CD4-positive, alpha-beta T cell (primary cell): ENCODE data around the gene TRIM44. TPM values are rescaled to one million over a fixed set of nuclear protein-coding genes. Genes with fewer than 3 reads are reported as not detected.

ENCODE experiments used
- ATAC-seq: fragments of 200-7000 bp; cut with Tn5 transposase; one replicate; pipeline ENCODE4 v1.10.0; 2022; ENCODE audit warnings: mild to moderate bottlenecking; ENCODE audit not compliant: poor library complexity
- CTCF ChIA-PET: fragments of 350-600 bp; sonication (Branson Sonifier 250); formaldehyde crosslinking; loops from one replicate; lab custom pipeline; 2021; ENCODE audit warnings: antibody characterized with exemption, inconsistent platforms; lab: Charles Lee
- POLR2A ChIA-PET: fragments of 350-600 bp; sonication (Branson Sonifier 250); formaldehyde crosslinking; loops from one replicate; lab custom pipeline; 2021; ENCODE audit warnings: antibody characterized with exemption, inconsistent platforms; lab: Charles Lee
- DNase-seq, 14 experiments: peaks; one replicate each; pipeline ENCODE4 v3.0.0-alpha.2; 2013 to 2020; ENCODE audit warnings: mixed read lengths in 2 of 14
- H3K27ac ChIP-seq, 2 donors: one replicate each; pipeline versions ENCODE4 v1.5.1 to v1.7.0; 2013; ENCODE audit warnings: low read length in 2 of 2, low read depth in 1 of 2, mild to moderate bottlenecking in 1 of 2
- H3K27me3 ChIP-seq, 2 experiments: 1 replicate in 1 of 2; 2 replicates in 1 of 2; pipeline versions ENCODE4 v1.6.1 to v1.7.0; 2013; ENCODE audit warnings: low read length in 2 of 2, control low read depth in 1 of 2, mild to moderate bottlenecking in 1 of 2, moderate library complexity in 1 of 2; ENCODE audit not compliant: insufficient read depth in 2 of 2, control insufficient read depth in 1 of 2
- H3K36me3 ChIP-seq: one replicate; pipeline ENCODE4 v1.6.1; 2013; ENCODE audit warnings: low read length, control low read depth; ENCODE audit not compliant: insufficient read depth
- H3K4me1 ChIP-seq: one replicate; pipeline ENCODE4 v1.6.1; 2013; ENCODE audit warnings: low read length, control low read depth; ENCODE audit not compliant: insufficient read depth
- H3K4me3 ChIP-seq: one replicate; pipeline ENCODE4 v1.5.1; 2013; ENCODE audit warnings: mild to moderate bottlenecking, low read length, moderate library complexity
- H3K9me3 ChIP-seq, 2 experiments: 1 replicate in 1 of 2; 2 replicates in 1 of 2; pipeline versions ENCODE4 v1.6.1 to v1.7.0; 2013; ENCODE audit warnings: low read length in 2 of 2, mild to moderate bottlenecking in 2 of 2, control low read depth in 1 of 2, moderate library complexity in 1 of 2; ENCODE audit not compliant: control insufficient read depth in 1 of 2, insufficient read depth in 1 of 2
- H3K27ac Mint-ChIP-seq: one replicate; pipeline ENCODE4 v1.8.0; 2020; ENCODE audit warnings: mixed read lengths
- H3K27me3 Mint-ChIP-seq: one replicate; pipeline ENCODE4 v1.8.0; 2021; ENCODE audit warnings: mixed read lengths
- H3K36me3 Mint-ChIP-seq: one replicate; pipeline ENCODE4 v1.8.0; 2021; ENCODE audit warnings: low read depth, mixed read lengths
- H3K4me1 Mint-ChIP-seq: one replicate; pipeline ENCODE4 v1.8.0; 2021; ENCODE audit warnings: low read depth, mixed read lengths
- H3K4me3 Mint-ChIP-seq: one replicate; pipeline ENCODE4 v1.8.0; 2020; ENCODE audit warnings: mild to moderate bottlenecking, mixed read lengths
- H3K9me3 Mint-ChIP-seq: one replicate; pipeline ENCODE4 v1.8.0; 2020; ENCODE audit warnings: mixed read lengths
- intact Hi-C, 2 experiments: fragments of 100-400 bp; cut with DNase I in 1 of 2; cut with micrococcal nuclease in 1 of 2; formaldehyde crosslinking; loops; one replicate each; pipeline versions ENCODE4 v1.15.1 to v1.9.0; 2023 to 2025; cut with DNase I, micrococcal nuclease
- total RNA-seq, 174 experiments: library from RNA in 2 of 174; stranded (reverse) in 2 of 174; gene quantifications; one replicate each; pipeline ENCODE4 v1.2.3 and lab custom pipeline; 2021 to 2026
- TF ChIP-seq, protein P1 (sequence below): fragments of 200-600 bp; IDR thresholded peaks from one replicate; pipeline ENCODE4 v1.8.0; 2022; ENCODE audit warnings: antibody characterized with exemption, mild to moderate bottlenecking

Gene TRIM44
- total RNA-seq, 2 experiments from 2014 or later: 32.1 to 36.7 TPM

DNA sequence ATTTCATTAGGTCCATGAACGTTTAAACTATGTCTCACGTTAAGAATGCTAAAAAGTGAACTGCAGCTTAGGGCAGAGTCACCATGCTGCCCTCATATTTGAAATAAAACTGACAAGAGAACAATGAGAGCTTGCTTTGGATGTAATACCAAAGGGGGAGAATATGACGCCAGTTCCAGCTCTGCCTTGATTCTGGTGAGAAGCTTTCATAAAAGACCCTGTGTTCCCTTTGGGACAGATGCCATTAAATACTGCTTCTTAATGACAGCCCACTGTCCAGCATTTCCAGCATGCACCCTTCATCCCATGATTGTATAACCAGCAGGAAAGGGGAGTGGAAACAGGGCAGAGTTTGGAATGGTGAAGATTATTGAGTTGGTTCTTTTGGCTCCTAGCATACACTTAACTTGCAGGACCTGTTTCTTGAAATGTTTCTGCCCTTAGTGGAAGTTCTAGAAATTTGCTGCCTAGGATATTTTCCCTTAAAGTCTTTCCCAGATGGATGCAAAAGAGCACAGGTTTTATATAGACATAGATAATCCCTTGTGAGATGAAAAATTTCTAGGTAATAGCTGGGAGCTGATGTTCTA is 142.0 kb downstream of the TRIM44 start:
- H3K4me3 Mint-ChIP-seq: no peak overlapping the region
- Histone ChIP-seq H3K9me3 (no peaks in the 10 kb centered on the region), H3K4me3 (no peak overlapping the region), H3K27ac (no peak overlapping the region), H3K27me3 (no peaks in the 10 kb centered on the region), H3K4me1 (no peaks in the 10 kb centered on the region), H3K36me3 (peaks cover 9% of the 10 kb centered on the region)
- peaks cover 53% of the 10 kb centered on the region for H3K36me3 Mint-ChIP-seq
- intact Hi-C loops: no loop called here
- H3K4me1 Mint-ChIP-seq: peaks cover 7% of the 10 kb centered on the region
- ChIA-PET POLR2A (no interaction called here), CTCF (interaction anchor here (0.7 kb wide), 1 partner anchor 17 kb away, joined by 5 read pairs; no protein-coding TSS in a partner anchor)
- H3K27ac Mint-ChIP-seq: no peak overlapping the region
- ATAC-seq (no peak), DNase-seq (no peak)
- no peaks in the 10 kb centered on the region for H3K9me3 Mint-ChIP-seq
- no peaks in the 10 kb centered on the region for H3K27me3 Mint-ChIP-seq
- TF ChIP-seq, protein P1, sequence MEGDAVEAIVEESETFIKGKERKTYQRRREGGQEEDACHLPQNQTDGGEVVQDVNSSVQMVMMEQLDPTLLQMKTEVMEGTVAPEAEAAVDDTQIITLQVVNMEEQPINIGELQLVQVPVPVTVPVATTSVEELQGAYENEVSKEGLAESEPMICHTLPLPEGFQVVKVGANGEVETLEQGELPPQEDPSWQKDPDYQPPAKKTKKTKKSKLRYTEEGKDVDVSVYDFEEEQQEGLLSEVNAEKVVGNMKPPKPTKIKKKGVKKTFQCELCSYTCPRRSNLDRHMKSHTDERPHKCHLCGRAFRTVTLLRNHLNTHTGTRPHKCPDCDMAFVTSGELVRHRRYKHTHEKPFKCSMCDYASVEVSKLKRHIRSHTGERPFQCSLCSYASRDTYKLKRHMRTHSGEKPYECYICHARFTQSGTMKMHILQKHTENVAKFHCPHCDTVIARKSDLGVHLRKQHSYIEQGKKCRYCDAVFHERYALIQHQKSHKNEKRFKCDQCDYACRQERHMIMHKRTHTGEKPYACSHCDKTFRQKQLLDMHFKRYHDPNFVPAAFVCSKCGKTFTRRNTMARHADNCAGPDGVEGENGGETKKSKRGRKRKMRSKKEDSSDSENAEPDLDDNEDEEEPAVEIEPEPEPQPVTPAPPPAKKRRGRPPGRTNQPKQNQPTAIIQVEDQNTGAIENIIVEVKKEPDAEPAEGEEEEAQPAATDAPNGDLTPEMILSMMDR: no peak

DNA sequence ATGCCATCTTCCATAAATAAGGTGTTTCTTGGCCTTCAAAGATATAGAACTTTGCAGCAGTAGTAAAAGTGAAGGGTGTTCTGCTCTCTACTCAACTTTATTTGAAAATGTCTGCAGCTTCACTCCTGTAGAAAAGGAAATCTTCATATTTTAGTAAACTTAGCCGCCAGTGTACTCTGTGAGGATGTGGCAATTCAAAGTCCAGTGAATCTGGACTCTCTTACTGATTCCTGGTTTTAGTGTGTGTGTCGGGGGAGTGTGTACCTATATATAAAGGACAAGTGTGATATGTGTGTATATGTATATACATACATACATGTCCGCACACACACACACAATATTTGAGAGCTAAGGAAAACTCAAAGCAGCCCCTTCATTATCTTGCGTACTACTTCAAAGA is 147.0 kb downstream of the TRIM44 start:
- peaks cover 15% of the 10 kb centered on the region for H3K36me3 ChIP-seq
- H3K27me3 ChIP-seq: no peaks in the 10 kb centered on the region
- H3K9me3 ChIP-seq: no peaks in the 10 kb centered on the region
- POLR2A ChIA-PET: no interaction called here
- DNase-seq: no peak
- H3K9me3 Mint-ChIP-seq: no peaks in the 10 kb centered on the region
- H3K4me3 Mint-ChIP-seq: no peak overlapping the region
- CTCF ChIA-PET: no interaction called here
- TF ChIP-seq, protein P1: no peak
- no peak overlapping the region for H3K4me3 ChIP-seq
- no peaks in the 10 kb centered on the region for H3K4me1 ChIP-seq
- no peak overlapping the region for H3K27ac Mint-ChIP-seq
- no peak overlapping the region for H3K27ac ChIP-seq
- ATAC-seq: no peak
- no peaks in the 10 kb centered on the region for H3K4me1 Mint-ChIP-seq
- H3K36me3 Mint-ChIP-seq: peaks cover 58% of the 10 kb centered on the region
- intact Hi-C loops: no loop called here
- no peaks in the 10 kb centered on the region for H3K27me3 Mint-ChIP-seq

- no peaks in the 10 kb centered on the region for H3K27me3 Mint-ChIP-seq
- ATAC-seq: no peak
- peaks cover 56% of the 10 kb centered on the region for H3K36me3 Mint-ChIP-seq
- ChIA-PET POLR2A (no interaction called here), CTCF (no interaction called here)
- Histone ChIP-seq H3K27me3 (no peaks in the 10 kb centered on the region), H3K27ac (no peak overlapping the region), H3K4me3 (no peak overlapping the region), H3K4me1 (no peaks in the 10 kb centered on the region), H3K9me3 (no peaks in the 10 kb centered on the region), H3K36me3 (peaks cover 15% of the 10 kb centered on the region)
- no peak for DNase-seq
- no peak overlapping the region for H3K27ac Mint-ChIP-seq
- no peaks in the 10 kb centered on the region for H3K4me1 Mint-ChIP-seq
- peaks cover under 1% of the 10 kb centered on the region for H3K9me3 Mint-ChIP-seq
- intact Hi-C loops: no loop called here
- TF ChIP-seq, protein P1: no peak
- no peak overlapping the region for H3K4me3 Mint-ChIP-seq
These were observed 147.6 kb downstream of the TRIM44 start for GRCh38 chr11:35810045-35810645.
